Caco-2 (cell line): ENCODE data around the gene NFE2L2. TPM values are rescaled to one million over a fixed set of nuclear protein-coding genes. Genes with fewer than 3 reads are reported as not detected.
"Not testable (repeated sequence)": the region's sequence is repeated elsewhere in the genome, so short reads cannot be mapped to it uniquely, and the experiment has no call there.

ENCODE experiments used
- BruUV-seq: library from RNA; stranded (reverse); fragments of 400-500 nt; replicated peaks from 2 replicates; lab custom pipeline; 2021; lab: Mats Ljungman, UMichigan
- CTCF ChIA-PET: fragments of 300-600 bp; sonication (Branson Sonifier 250); formaldehyde crosslinking; loops from one replicate; lab custom pipeline; 2022; ENCODE audit warnings: antibody characterized with exemption; lab: Charles Lee
- POLR2A ChIA-PET: fragments of 300-600 bp; sonication (Branson Sonifier 250); formaldehyde crosslinking; loops from one replicate; lab custom pipeline; 2022; ENCODE audit warnings: antibody characterized with exemption; lab: Charles Lee
- DNase-seq, 2 experiments: peaks; one replicate each; pipeline versions ENCODE4 v3.0.0 to v3.0.0-alpha.2; 2020 to 2022
- H3K27me3 ChIP-seq: replicated peaks from 2 replicates; pipeline ENCODE4 v1.6.0; 2011; ENCODE audit warnings: low read length; ENCODE audit not compliant: control insufficient read depth, insufficient read depth
- H3K36me3 ChIP-seq: 2 replicates; pipeline ENCODE4 v1.5.1; 2011; ENCODE audit warnings: low read length; ENCODE audit not compliant: control insufficient read depth, insufficient read depth
- H3K4me1 ChIP-seq: fragments of 250-450 bp; sonication (Bioruptor Pico); 2 replicates; pipeline ENCODE4 v1.5.1; 2020; ENCODE audit warnings: mild to moderate bottlenecking
- H3K4me3 ChIP-seq: 2 replicates; pipeline ENCODE4 v1.5.1; 2011; ENCODE audit warnings: low read depth, mild to moderate bottlenecking, control low read depth, low read length
- H3K9me3 ChIP-seq: fragments of 250-450 bp; sonication (Bioruptor Pico); 2 replicates; pipeline ENCODE4 v1.5.1; 2020; ENCODE audit warnings: mild to moderate bottlenecking, moderate library complexity
- H3K27ac Mint-ChIP-seq: one replicate; pipeline ENCODE4 v1.8.0; 2022; ENCODE audit warnings: mixed read lengths; ENCODE audit not compliant: unreplicated experiment
- H3K27me3 Mint-ChIP-seq: one replicate; pipeline ENCODE4 v1.8.0; 2022; ENCODE audit warnings: mixed read lengths; ENCODE audit not compliant: insufficient read depth, unreplicated experiment
- H3K36me3 Mint-ChIP-seq: one replicate; pipeline ENCODE4 v1.8.0; 2022; ENCODE audit warnings: mild to moderate bottlenecking, mixed read lengths; ENCODE audit not compliant: insufficient read depth, unreplicated experiment
- H3K4me1 Mint-ChIP-seq: one replicate; pipeline ENCODE4 v1.8.0; 2022; ENCODE audit warnings: low read depth, mixed read lengths; ENCODE audit not compliant: unreplicated experiment
- H3K4me3 Mint-ChIP-seq: one replicate; pipeline ENCODE4 v1.8.0; 2022; ENCODE audit warnings: mild to moderate bottlenecking, moderate library complexity, mixed read lengths; ENCODE audit not compliant: unreplicated experiment
- H3K9me3 Mint-ChIP-seq: one replicate; pipeline ENCODE4 v1.8.0; 2022; ENCODE audit warnings: mixed read lengths; ENCODE audit not compliant: unreplicated experiment
- intact Hi-C: fragments of 100-400 bp; cut with micrococcal nuclease; formaldehyde crosslinking; loops from one replicate; pipeline ENCODE4 v1.10.0; 2022; ENCODE audit not compliant: unreplicated experiment
- total RNA-seq: library from RNA; stranded (reverse); gene quantifications from 2 replicates; pipeline ENCODE4 v1.2.3, GENCODE V29; 2022
- TF ChIP-seq, protein P1 (sequence below), 2 experiments: fragments of 200-600 bp in 1 of 2; IDR thresholded peaks; 1 replicate in 1 of 2; 2 replicates in 1 of 2; pipeline versions ENCODE4 v1.5.1 to v1.8.0; 2011 to 2022; ENCODE audit warnings: antibody characterized with exemption in 1 of 2, control low read depth in 1 of 2, inconsistent platforms in 1 of 2, low read depth in 1 of 2, low read length in 1 of 2, mild to moderate bottlenecking in 1 of 2, moderate library complexity in 1 of 2; ENCODE audit not compliant: insufficient read depth in 1 of 2, severe bottlenecking in 1 of 2, unreplicated experiment in 1 of 2

Gene NFE2L2
- total RNA-seq, 1 experiment from 2014 or later = 75.7 TPM

DNA sequence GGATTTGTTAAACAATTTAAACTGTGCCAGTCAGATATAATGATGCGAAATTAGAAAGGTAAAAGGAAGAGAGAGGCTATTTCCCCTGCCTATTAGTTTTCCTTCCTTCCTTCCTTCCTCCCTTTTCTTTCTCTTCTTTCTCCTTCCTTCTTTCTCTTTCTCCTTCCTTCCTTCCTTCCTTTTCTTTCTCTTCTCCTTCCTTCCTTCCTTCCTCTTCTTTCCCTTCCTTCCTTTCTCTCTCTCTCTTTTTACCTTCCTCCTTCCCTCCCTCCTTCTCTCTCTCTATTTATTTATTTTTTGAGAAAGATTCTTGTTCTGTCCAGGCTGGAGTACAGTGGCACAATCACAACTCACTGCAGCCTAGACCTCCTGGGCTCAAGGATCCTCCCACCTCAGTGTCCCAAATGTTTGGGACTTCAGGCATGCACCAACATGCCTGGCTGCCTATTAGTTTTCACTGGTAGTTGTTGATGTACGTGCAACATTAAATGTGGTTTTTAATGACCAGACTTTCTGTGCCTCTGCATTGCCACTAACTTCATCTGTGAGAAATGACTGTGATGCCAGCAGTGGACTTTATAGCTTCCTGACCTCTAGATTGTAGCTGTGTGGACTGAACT, 48.7 kb upstream of the NFE2L2 start:
- Mint-ChIP-seq H3K4me1 (no peaks in the 10 kb centered on the region), H3K27me3 (no peaks in the 10 kb centered on the region), H3K27ac (no peak overlapping the region), H3K9me3 (no peaks in the 10 kb centered on the region), H3K36me3 (no peaks in the 10 kb centered on the region), H3K4me3 (no peak overlapping the region)
- POLR2A ChIA-PET = no interaction called here
- H3K9me3 ChIP-seq = no peaks in the 10 kb centered on the region
- BruUV-seq = no TSS peak
- DNase-seq = no peak
- H3K4me1 ChIP-seq = no peaks in the 10 kb centered on the region
- CTCF ChIA-PET = no interaction called here
- TF ChIP-seq, protein P1, sequence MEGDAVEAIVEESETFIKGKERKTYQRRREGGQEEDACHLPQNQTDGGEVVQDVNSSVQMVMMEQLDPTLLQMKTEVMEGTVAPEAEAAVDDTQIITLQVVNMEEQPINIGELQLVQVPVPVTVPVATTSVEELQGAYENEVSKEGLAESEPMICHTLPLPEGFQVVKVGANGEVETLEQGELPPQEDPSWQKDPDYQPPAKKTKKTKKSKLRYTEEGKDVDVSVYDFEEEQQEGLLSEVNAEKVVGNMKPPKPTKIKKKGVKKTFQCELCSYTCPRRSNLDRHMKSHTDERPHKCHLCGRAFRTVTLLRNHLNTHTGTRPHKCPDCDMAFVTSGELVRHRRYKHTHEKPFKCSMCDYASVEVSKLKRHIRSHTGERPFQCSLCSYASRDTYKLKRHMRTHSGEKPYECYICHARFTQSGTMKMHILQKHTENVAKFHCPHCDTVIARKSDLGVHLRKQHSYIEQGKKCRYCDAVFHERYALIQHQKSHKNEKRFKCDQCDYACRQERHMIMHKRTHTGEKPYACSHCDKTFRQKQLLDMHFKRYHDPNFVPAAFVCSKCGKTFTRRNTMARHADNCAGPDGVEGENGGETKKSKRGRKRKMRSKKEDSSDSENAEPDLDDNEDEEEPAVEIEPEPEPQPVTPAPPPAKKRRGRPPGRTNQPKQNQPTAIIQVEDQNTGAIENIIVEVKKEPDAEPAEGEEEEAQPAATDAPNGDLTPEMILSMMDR (IDR thresholded peaks at IDR 0.05; ENCODE audit: insufficient read depth in 1 of 2, low read depth in 1 of 2, low read length in 1 of 2, severe bottlenecking in 1 of 2, unreplicated experiment in 1 of 2) = no peak
- no peak overlapping the region for H3K4me3 ChIP-seq
- intact Hi-C loops = no loop called here
- no peaks in the 10 kb centered on the region for H3K36me3 ChIP-seq
- no peaks in the 10 kb centered on the region for H3K27me3 ChIP-seq

DNA sequence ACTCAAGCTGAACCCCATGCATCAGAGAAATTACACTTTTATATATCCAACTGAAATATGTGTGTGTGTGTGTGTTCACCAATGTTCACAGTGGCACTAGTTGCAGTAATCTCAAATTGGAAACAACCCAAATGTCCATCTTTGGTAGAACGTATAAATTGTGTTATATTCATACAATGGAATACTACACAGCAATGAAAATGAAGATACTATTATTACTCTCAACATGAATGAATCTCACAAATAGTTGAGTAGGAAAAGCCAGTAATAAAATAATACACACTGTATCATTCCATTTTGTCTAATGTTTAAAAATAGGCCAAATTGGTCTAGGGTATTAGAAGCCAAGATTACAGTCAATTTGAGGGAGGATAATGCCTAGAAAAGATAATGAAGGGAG, 48.0 kb upstream of the NFE2L2 start:
- no peaks in the 10 kb centered on the region for H3K4me1 Mint-ChIP-seq
- H3K36me3 Mint-ChIP-seq = no peaks in the 10 kb centered on the region
- H3K4me1 ChIP-seq = no peaks in the 10 kb centered on the region
- no peak for DNase-seq
- H3K27ac Mint-ChIP-seq = no peak overlapping the region
- H3K9me3 Mint-ChIP-seq = no peaks in the 10 kb centered on the region
- no peaks in the 10 kb centered on the region for H3K27me3 Mint-ChIP-seq
- ChIA-PET POLR2A (no interaction called here), CTCF (no interaction called here)
- intact Hi-C loops = no loop called here
- TF ChIP-seq, protein P1 (IDR thresholded peaks at IDR 0.05; ENCODE audit: insufficient read depth in 1 of 2, low read depth in 1 of 2, low read length in 1 of 2, severe bottlenecking in 1 of 2, unreplicated experiment in 1 of 2) = no peak
- no peaks in the 10 kb centered on the region for H3K27me3 ChIP-seq
- no peak overlapping the region for H3K4me3 Mint-ChIP-seq
- H3K36me3 ChIP-seq = no peaks in the 10 kb centered on the region
- no TSS peak for BruUV-seq
- H3K4me3 ChIP-seq = no peak overlapping the region
- no peaks in the 10 kb centered on the region for H3K9me3 ChIP-seq

DNA sequence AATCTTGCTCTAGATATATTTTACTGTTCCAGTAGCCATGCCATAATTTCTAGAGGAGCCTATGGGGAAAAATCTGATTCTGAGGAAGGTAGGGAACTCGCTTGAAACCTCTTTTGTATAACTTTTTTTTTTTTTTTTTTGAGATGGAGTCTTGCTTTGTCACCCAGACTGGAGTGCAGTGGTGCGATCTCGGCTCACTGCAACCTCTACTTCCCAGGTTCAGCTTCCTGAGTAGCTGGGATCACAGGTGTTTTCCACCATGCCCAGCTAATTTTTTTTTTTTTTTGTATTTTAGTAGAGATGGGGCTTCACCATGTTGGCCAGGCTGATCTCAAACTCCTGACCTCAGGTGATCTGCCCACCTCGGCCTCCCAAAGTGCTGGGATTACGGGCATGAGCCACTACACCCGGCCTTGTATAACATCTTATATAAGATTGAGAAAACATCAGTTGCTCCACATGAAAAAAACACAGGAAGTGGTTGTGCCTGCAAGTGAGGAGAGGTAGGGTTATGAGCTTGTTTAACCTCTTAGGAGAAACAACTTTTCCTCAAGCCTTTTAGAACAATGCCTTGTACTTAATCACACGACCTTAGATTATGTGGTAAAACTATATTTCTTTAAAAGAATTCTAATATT, 45.3 kb upstream of the NFE2L2 start:
- BruUV-seq, H3K36me3 Mint-ChIP-seq: not testable (repeated sequence)

More for the DNA sequence above, 45.3 kb upstream of the NFE2L2 start:
- H3K9me3 ChIP-seq, H3K9me3 Mint-ChIP-seq, H3K4me3 Mint-ChIP-seq, H3K27ac Mint-ChIP-seq, DNase-seq, intact Hi-C loops, CTCF ChIA-PET, H3K4me1 Mint-ChIP-seq, H3K36me3 ChIP-seq, H3K4me3 ChIP-seq, H3K4me1 ChIP-seq, H3K27me3 ChIP-seq, H3K27me3 Mint-ChIP-seq: not testable (repeated sequence)
- POLR2A ChIA-PET = interaction anchor here (0.6 kb wide), 1 partner anchor 439 kb away, joined by 4 read pairs; no protein-coding TSS in a partner anchor
